PFSK-1 (cell line): ENCODE measurements around the gene CLCN6.

ENCODE experiments used
- FOXP2 ChIP-seq: optimal IDR thresholded peaks from 2 replicates; pipeline ENCODE3; 2011; ENCODE audit warnings: borderline replicate concordance, control low read depth, inconsistent platforms; ENCODE audit not compliant: insufficient read depth; ENCODE audit errors: extremely low read length, extremely low read depth
- POLR2AphosphoS5 ChIP-seq: IDR thresholded peaks from 2 replicates; pipeline ENCODE4 v1.6.1; 2012; ENCODE audit warnings: low read depth, mild to moderate bottlenecking, control low read depth, low read length, moderate library complexity
- REST ChIP-seq, 2 experiments: IDR thresholded peaks; 2 replicates each; pipeline versions ENCODE4 v1.6.1 to v1.8.0; 2011 to 2012; ENCODE audit warnings: low read depth in 2 of 2, low read length in 2 of 2, control low read depth in 1 of 2, inconsistent platforms in 1 of 2, mild to moderate bottlenecking in 1 of 2, moderate library complexity in 1 of 2; ENCODE audit not compliant: insufficient read depth in 1 of 2
- SIN3A ChIP-seq: IDR thresholded peaks from 2 replicates; pipeline ENCODE4 v1.6.1; 2012; ENCODE audit warnings: mild to moderate bottlenecking, low read length, moderate library complexity, borderline replicate concordance; ENCODE audit not compliant: insufficient read depth
- TAF1 ChIP-seq: IDR thresholded peaks from 2 replicates; pipeline ENCODE4 v1.6.1; 2012; ENCODE audit warnings: low read length, control low read depth, borderline replicate concordance; ENCODE audit not compliant: insufficient read depth

CLCN6 gene

DNA sequence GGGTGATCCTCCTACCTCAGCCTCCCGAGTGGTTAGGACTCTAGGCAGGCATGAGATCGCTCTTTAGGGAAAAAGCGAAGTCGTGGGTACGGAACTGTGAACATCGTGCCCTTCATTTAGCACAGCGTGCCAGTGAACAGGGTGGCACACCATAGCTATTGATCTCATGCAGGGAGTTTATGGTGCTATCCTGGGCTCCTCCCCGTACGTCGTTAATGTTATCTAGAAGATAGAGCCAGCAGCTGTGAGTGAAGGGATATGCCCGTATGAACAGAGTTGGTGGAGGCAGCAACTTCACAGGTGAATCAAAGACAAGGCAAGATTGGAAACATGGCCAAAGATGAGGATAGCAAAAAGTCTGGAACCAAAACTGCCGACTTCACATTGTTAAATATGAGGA lies 11.2 kb downstream of the CLCN6 start:
- TF ChIP-seq SIN3A = no peak
- no peak for TF ChIP-seq REST (IDR thresholded peaks at IDR 0.05; ENCODE audit: insufficient read depth in 1 of 2, low read depth in 2 of 2, low read length in 2 of 2)
- no peak for TF ChIP-seq FOXP2
- TF ChIP-seq POLR2AphosphoS5 = no peak
- no peak for TF ChIP-seq TAF1

DNA sequence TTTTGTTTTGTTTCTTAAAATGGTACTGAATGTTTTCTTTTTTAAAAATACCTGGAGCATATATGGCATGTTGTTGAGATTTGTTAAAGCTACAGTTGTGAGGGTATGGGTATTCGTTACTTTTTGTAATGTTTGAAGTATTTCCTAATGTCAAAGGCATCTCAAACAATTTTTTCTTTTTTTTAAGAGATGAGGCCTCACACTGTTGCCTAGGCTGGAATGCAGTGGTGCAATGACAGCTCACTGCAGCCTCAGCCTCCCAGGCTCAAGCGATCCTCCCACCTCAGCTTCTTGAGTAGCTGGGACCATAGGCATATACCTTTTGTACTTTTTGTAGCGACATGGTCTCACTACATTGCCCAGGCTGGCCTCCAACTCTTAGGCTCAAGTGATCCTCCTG lies 16.1 kb downstream of the CLCN6 start:
- TF ChIP-seq SIN3A (no peak), FOXP2 (no peak), TAF1 (no peak), POLR2AphosphoS5 (no peak), REST (IDR thresholded peaks at IDR 0.05; ENCODE audit: insufficient read depth in 1 of 2, low read depth in 2 of 2, low read length in 2 of 2) (no peak)

- TF ChIP-seq SIN3A = no peak
- no peak for TF ChIP-seq TAF1
- no peak for TF ChIP-seq POLR2AphosphoS5
- TF ChIP-seq FOXP2 = no peak
- TF ChIP-seq REST (IDR thresholded peaks at IDR 0.05; ENCODE audit: insufficient read depth in 1 of 2, low read depth in 2 of 2, low read length in 2 of 2) = no peak
Observed at GRCh38 chr1:11823366-11824137, 17.6 kb downstream of the CLCN6 start.

DNA sequence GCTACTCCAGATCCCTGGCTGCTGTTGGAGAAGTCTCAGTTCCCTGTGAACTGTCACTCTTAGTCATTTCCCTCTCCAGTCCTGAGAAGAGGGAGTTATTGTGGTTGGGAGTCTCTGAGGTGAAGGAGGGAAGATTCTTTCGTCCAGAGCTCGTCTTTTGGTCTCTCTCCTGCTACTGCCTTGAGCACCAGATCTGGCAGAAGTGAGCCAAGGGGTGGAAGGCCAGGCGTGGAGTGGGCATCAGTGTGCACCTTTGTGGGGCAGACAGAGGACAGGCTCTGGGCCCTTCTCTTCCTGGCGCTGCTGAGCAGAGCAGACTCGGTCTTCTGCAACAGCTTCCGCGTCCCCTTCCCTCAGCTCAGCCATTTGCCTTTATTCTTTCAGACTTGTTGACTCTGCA lies 19.1 kb downstream of the CLCN6 start:
- no peak for TF ChIP-seq POLR2AphosphoS5
- TF ChIP-seq TAF1 = no peak
- TF ChIP-seq REST (IDR thresholded peaks at IDR 0.05; ENCODE audit: insufficient read depth in 1 of 2, low read depth in 2 of 2, low read length in 2 of 2) = no peak
- no peak for TF ChIP-seq FOXP2
- no peak for TF ChIP-seq SIN3A

GRCh38 chr1:11826946-11827345 lies 21.0 kb downstream of the CLCN6 start:
- TF ChIP-seq TAF1 (no peak), REST (IDR thresholded peaks at IDR 0.05; ENCODE audit: insufficient read depth in 1 of 2, low read depth in 2 of 2, low read length in 2 of 2) (no peak), POLR2AphosphoS5 (no peak), FOXP2 (no peak), SIN3A (no peak)
